GM15510 (cell line): ENCODE measurements around the gene VSTM4.

ENCODE experiments used
- POLR2A ChIP-seq: IDR thresholded peaks from 3 replicates; pipeline ENCODE4 v1.6.1; 2011; ENCODE audit warnings: borderline replicate concordance; ENCODE audit not compliant: insufficient read length; ENCODE audit errors: extremely low read depth

Gene VSTM4

DNA sequence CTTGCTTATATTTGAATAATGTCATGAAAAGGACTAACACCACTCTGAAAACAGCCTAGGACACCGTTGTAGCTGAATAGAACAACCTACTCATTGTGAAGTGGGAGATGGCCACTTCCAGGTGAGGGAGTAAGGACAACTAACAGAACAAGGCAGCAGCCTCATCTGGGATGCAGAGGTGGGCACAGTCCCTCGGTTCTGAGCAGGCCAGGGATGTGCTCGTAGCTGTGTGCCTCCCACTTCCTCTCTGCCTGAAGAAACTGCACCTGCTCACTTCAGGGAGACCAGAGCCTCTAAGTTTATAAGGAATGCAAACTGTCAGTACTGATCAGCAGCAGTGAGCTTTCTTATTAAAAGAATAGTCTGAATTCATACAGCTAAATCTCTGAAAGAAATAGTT is 2.5 kb downstream of the VSTM4 start:
- TF ChIP-seq POLR2A: no peak

- no peak for TF ChIP-seq POLR2A
Measured at GRCh38 chr10:49112098-49112497, 3.2 kb downstream of the VSTM4 start.

DNA sequence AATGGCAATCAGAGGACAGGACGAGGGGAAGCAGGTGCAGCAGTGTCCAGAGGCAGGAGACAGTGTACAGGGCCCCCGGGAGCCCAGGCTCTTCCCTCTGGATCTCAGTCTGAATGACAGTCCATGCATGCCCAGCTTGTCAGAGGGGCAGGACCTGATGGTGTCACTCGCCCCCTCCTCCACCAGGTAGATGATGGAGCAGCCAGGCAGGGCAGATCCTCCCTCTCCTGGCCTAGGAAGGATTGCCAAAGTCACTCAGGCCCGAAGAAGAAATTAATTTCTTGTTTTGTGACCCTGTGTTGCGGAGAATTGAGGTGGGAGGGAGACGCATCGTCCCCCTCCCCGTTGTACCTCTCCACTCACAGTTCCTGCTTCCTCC is 4.0 kb downstream of the VSTM4 start:
- TF ChIP-seq POLR2A: no peak

DNA sequence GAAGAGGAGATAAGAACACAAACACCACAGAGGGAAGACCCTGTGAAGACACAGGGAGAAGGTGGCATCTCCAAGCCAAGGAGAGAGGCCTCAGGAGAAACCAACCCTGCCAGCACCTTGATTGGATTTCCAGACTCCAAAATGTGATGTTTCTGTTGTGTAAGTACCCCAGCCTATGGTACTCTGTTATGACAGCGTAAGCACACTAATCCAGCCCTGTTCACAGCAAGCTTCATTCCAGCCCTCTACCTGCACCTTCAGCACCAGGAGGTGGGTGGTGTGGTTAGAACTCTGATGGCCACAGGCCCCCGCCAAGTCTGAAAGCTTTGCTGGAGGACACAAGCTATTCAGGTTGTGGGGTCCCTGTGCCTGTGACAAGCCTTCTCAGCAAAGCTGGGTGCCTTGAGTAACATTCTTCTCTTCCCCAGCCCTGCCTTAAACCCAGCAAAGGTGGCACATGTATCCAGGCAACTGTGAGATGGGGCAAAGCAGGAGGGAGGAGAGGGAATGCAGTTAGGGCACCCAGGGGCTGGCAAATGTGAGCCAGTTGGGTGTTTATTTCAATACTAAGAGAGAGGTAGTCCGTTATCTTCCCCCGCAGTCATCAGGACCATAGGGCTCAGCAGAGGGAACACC is 4.5 kb downstream of the VSTM4 start:
- TF ChIP-seq POLR2A: no peak

DNA sequence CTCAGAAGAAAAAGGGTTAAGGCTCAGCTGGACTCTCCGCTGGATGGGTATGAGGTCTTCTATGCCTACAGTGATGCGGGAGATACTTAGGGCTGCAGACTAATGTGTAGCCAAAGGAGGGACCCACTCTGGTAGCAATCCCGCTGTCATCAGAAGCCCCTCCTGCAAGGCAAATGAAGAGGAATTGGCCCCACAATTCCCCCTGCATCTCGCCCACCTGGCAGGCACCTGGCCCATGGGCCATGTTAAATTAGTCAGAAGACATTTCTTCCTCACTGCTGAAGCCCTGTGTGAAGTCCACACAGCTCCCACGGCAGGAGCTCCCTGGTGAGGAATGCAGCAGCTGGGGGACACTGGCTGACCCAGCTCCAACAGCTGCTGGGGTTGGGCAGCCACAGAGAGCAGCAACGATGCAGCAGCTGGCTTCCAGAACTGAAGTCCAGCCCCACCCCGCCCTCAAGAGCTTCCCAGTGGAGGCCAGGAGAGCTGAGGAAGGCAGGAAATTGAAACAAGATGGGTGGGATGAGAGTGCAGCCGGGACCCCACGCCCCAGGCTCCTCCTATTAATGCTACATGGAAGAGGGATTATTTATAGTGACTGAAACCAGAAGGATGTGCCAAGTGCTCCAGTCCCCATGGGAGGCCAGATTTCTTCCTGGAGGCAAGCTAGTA is 5.5 kb downstream of the VSTM4 start:
- no peak for TF ChIP-seq POLR2A

DNA sequence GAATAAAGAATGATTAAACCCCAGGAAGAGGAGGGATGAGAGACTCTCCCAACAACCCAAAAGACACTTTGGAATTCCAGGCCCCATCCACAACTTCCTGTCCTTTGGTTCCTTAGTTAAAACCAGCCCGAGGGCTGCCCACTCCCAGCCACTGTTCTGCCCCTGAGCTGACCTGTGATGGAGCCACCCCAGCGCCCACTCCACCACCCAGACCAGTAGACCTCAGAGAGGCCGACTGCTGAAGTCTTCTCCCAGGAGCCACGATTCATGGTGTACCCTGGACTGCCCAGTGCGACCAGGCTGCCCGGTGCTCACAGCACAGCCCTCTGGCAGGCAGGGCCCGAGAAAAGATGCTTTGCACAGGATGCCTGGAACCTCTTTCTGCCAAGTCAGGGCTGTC is 6.7 kb downstream of the VSTM4 start:
- no peak for TF ChIP-seq POLR2A

- TF ChIP-seq POLR2A: no peak
Measured at GRCh38 chr10:49107887-49108267, 7.4 kb downstream of the VSTM4 start.

DNA sequence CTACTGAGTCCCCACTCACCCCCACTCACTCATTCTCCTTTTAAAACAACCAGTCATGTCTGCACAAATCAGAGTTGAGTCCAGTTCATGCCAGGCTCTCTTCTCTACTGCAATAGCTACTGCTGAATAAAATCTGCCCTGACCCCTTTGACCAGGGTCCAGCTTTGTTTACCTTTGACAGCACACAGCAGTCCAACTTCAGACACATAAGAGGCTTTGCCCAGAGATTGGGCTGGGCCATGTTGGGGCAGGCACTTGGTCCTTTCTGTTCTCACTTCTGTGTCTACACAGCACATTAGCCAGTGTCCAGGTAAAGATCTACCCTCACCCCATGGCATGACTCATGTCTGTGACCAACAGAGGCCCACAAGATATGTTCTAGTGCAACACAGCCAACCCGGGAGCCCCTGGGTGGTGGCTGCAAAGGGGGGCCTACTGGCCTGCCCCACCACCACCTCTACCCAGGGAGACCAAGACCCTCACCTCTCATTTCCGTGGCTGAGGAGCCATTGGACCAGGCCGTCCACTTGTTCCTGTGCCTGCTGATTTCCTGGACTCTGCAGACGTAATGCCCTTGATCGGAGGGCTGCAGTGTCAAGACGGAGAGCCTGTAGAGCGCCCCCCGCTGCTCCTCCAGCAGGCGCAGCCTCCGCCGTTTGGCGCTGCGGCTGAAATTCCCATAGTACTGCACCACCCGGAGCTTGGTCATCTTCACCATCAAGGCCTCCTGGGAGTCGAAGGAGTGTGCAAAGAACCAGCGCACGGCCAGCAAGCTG is 8.0 kb downstream of the VSTM4 start:
- TF ChIP-seq POLR2A: no peak

GRCh38 chr10:49106451-49106850 is 8.9 kb downstream of the VSTM4 start:
- TF ChIP-seq POLR2A: no peak

DNA sequence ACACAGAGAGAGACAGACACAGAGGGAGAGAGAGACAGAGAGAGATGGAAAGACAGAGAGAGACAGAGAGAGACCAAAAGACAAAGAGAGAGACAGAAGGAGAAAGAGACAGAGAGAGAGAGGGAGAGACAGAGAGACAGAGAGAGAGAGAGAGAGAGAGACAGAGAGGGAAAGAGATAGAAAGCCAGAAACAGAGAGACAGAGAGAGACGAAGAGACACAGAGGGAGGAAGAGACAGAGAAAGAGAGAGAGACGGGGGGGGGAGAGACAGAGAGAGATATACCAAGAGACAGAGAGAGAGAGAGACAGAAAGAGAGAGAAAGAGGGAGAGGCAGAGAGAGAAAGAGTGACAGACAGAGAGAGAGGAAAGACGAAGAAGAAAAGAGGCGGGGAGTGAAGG is 10.2 kb downstream of the VSTM4 start:
- no peak for TF ChIP-seq POLR2A

- no peak for TF ChIP-seq POLR2A
Measured at GRCh38 chr10:49104323-49104722, 11.0 kb downstream of the VSTM4 start.

GRCh38 chr10:49103761-49104160 is 11.6 kb downstream of the VSTM4 start:
- no peak for TF ChIP-seq POLR2A

GRCh38 chr10:49099046-49099445 is 16.3 kb downstream of the VSTM4 start:
- no peak for TF ChIP-seq POLR2A

GRCh38 chr10:49096890-49097445 is 18.4 kb downstream of the VSTM4 start:
- TF ChIP-seq POLR2A: no peak

- no peak for TF ChIP-seq POLR2A
Measured at GRCh38 chr10:49094646-49095045, 20.7 kb downstream of the VSTM4 start.

DNA sequence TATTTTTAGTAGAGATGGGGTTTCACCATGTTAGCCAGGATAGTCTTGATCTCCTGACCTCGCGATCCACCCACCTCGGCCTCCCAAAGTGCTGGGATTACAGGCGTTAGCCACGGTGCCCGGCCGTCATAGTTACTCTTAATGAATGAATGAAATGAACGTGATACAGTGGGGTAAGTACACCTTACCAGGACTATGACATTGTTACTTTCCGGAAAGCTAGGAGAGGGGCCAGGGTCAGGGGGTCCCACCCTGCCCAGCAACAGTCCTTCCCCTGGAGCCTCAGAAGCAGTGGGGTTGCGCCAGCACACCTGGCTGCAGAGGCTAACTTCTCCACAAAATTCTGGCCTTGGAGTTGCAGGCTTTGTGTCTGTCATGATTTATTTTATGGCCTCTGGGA is 21.4 kb downstream of the VSTM4 start:
- no peak for TF ChIP-seq POLR2A

DNA sequence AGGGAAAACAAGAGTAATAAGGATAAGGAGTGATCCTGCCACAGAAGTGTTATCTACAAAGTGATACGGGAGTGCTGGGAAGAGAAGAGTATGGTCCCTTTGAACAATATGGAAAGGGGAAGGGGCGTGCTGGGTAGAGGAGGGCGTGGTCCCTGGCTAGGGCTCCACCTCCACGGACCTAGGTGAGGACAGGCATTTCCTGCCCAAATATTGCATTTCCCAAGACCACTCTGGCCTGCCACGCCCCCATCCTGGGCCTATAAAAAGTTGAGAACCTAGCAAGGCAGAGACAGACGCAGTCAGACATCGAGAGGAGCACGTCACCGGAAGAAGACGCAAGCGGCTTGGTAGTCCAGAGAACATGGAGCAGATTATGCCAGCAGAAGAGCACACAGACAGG is 22.8 kb downstream of the VSTM4 start:
- TF ChIP-seq POLR2A: no peak
